Heart left ventricle (tissue), 16 donors: ENCODE results near the gene SMAD4. TPM values are rescaled to one million over a fixed set of nuclear protein-coding genes. Genes with fewer than 3 reads are reported as not detected.
A peak's percentile ranks its signal among the peaks of the same experiment; 100 is the strongest.

Experiments
- ATAC-seq, 4 donors: fragments of 200-7000 bp; cut with Tn5 transposase; one replicate each; pipeline ENCODE4 v1.9.1; 2020 to 2022; ENCODE audit warnings: moderate library complexity in 4 of 4, mild to moderate bottlenecking in 3 of 4, moderate number of reproducible peaks in 1 of 4
- DNase-seq, 5 donors: peaks; one replicate each; pipeline ENCODE4 v3.0.0-alpha.2; 2020
- H3K27ac ChIP-seq, 12 donors: fragments of 200-600 bp; sonication (generic) in 4 of 12; one replicate each; pipeline versions ENCODE4 v1.5.0 to v1.8.0; 2016 to 2022; ENCODE audit warnings: mild to moderate bottlenecking in 2 of 12
- H3K27me3 ChIP-seq, 9 donors: fragments of 200-600 bp; sonication (generic) in 2 of 9; one replicate each; pipeline versions ENCODE4 v1.5.1 to v1.8.0; 2016 to 2022; ENCODE audit warnings: mild to moderate bottlenecking in 3 of 9
- H3K36me3 ChIP-seq, 9 donors: fragments of 200-600 bp; sonication (generic) in 2 of 9; one replicate each; pipeline versions ENCODE4 v1.5.0 to v1.8.0; 2018 to 2022; ENCODE audit warnings: mild to moderate bottlenecking in 2 of 9
- H3K4me1 ChIP-seq, 12 donors: fragments of 200-600 bp; sonication (generic) in 4 of 12; one replicate each; pipeline versions ENCODE4 v1.5.0 to v1.8.0; 2016 to 2022; ENCODE audit warnings: mild to moderate bottlenecking in 3 of 12
- H3K4me3 ChIP-seq, 12 donors: fragments of 200-600 bp; sonication (generic) in 4 of 12; one replicate each; pipeline versions ENCODE4 v1.5.0 to v1.8.0; 2017 to 2022; ENCODE audit warnings: mild to moderate bottlenecking in 9 of 12, moderate library complexity in 4 of 12
- H3K9me3 ChIP-seq, 12 donors: fragments of 200-600 bp; sonication (generic) in 4 of 12; one replicate each; pipeline versions ENCODE4 v1.5.0 to v1.8.0; 2016 to 2022; ENCODE audit warnings: mild to moderate bottlenecking in 1 of 12
- CTCF ChIP-seq, 12 donors: fragments of 200-600 bp; sonication (generic) in 4 of 12; IDR thresholded peaks; one replicate each; pipeline versions ENCODE4 v1.5.0 to v1.8.0; 2018 to 2022; ENCODE audit warnings: antibody characterized with exemption in 12 of 12, mild to moderate bottlenecking in 5 of 12
- POLR2A ChIP-seq, 2 donors: fragments of 450-650 bp; IDR thresholded peaks; one replicate each; pipeline ENCODE4 v1.6.1; 2017; ENCODE audit warnings: antibody characterized with exemption in 2 of 2, mild to moderate bottlenecking in 2 of 2, moderate library complexity in 2 of 2
- WGBS, 4 donors: extraction: QIAGEN DNeasy Blood & Tissue Kit in 2 of 4; methylation state at CpG; one replicate each; pipeline versions ENCODE4 v1.1.5 to v1.1.7; 2013 to 2018; 5-methylcytosine and 5-hydroxymethylcytosine counted together
- intact Hi-C, 10 donors: fragments of 100-400 bp; cut with DNase I; formaldehyde crosslinking; loops; one replicate each; pipeline versions ENCODE4 v1.11.1 to v1.14.2; 2022
- polyA plus RNA-seq, 2 donors: library from polyadenylated mRNA; stranded (reverse); fragments of 200-250 nt; gene quantifications; one replicate each; pipeline ENCODE4 v1.2.3, GENCODE V29; 2013
- total RNA-seq, 9 donors: library from RNA; depleted of rRNA in 2 of 9; stranded (reverse); fragments of >200 nt in 2 of 9; fragmentation: NEBNext Ultra II Directional in 3 of 9; extraction: Animal tissue kit (Norgen Biotek cat#: 25700) in 3 of 9; gene quantifications; one replicate each; pipeline versions ENCODE4 v1.1.0 to v1.2.4, GENCODE V29; 2016 to 2023
- donor health status: ischemic (EF 13 %, LVEDD 7.1; RV severe dilation, severe dysfunction).
- donor health status: healthy with polysubstance abuse.
- donor health status: DM: no; HTN: yes; CAD: no.
- donor health status: DM: no; HTN: no; CAD: no.
- donor health status: ischemic (EF 25% LVEDD 6.9; RV normal size, moderate dysfunction).
- donor health status: ischemic (EF 25% LVEDD 5.7; RV mildly dilated, moderate dysfunction).
- donor health status: healthy.
- donor health status: DM: yes; HTN: yes; CAD: no.
- donor health status: ischemic (EF 35%, LVEDD 5.7; RV mildly dilated, moderate dysfunction).
- donor health status: nonischemic (EF 11% LVEDD 7.7; RV severe dilation, severe dysfunction).
- donor health status: DM: yes; HTN: yes; CAD: no.
- donor health status: PGD.
- donor health status: ischemic (EF 29% LVEDD 5.4; RV normal size, mild dysfunction).
- donor health status: nonischemic (EF 23%, LVEDD 6.1; RV moderate dilation, normal function).

Gene SMAD4
- total and polyA plus RNA-seq, 11 donors: 10.8 to 103 (median 87.8) TPM

GRCh38 chr18:50982802-50983179 is 47.2 kb upstream of the SMAD4 start:
- intact Hi-C loops: no loop called here
- 92 to 99% (median 95%) methylated on average over 3 of the region's 3 CpGs for WGBS, 4 donors
- ATAC-seq (no peak), DNase-seq (no peak)
- H3K36me3 ChIP-seq: peaks cover 0 to 64% (median 41%) of the 10 kb centered on the region in 9 donors
- TF ChIP-seq POLR2A (IDR thresholded peaks at IDR 0.05) (no peak), CTCF (IDR thresholded peaks at IDR 0.05) (peak in 5 of 12 donors; percentile 5 to 28 (median 16))
- H3K9me3 ChIP-seq: no peaks in the 10 kb centered on the region
- no peak overlapping the region for H3K4me3 ChIP-seq
- H3K4me1 ChIP-seq: peaks cover 0 to 11% (median 0%) of the 10 kb centered on the region in 12 donors
- no peak overlapping the region for H3K27ac ChIP-seq
- H3K27me3 ChIP-seq: no peaks in the 10 kb centered on the region

DNA sequence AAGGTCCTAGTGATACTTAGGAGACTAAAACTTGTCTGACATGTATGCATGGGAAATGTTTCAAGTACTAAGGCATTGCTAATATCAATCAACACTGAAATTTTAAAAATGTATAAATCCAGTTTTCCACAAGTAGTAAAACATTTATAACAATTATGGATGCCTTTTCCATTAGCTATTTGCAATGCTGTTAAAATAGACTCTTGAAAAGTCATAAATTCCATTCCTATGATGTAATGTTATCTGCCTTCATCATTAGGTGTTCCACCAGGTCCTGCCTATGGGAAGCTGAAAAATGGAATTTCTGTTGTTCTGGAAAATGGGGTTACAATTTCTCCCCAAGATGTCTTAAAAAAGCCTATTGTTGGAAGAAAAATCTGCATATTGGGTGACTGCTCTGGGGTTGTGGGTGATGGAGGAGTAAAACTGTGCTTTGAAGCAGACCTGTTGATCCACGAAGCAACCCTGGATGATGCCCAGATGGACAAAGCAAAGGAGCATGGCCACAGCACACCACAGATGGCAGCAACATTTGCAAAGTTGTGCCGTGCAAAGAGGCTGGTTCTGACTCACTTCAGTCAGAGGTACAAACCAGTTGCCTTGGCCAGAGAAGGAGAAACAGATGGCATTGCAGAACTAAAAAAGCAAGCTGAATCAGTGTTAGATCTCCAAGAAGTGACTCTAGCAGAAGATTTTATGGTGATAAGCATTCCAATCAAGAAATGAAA is 43.5 kb upstream of the SMAD4 start:
- no peaks in the 10 kb centered on the region for H3K9me3 ChIP-seq
- TF ChIP-seq CTCF (IDR thresholded peaks at IDR 0.05): no peak
- TF ChIP-seq POLR2A (IDR thresholded peaks at IDR 0.05): no peak
- DNase-seq (no peak), ATAC-seq (no peak)
- no peak overlapping the region for H3K27ac ChIP-seq
- H3K4me1 ChIP-seq: peaks cover 0 to 11% (median 0%) of the 10 kb centered on the region in 12 donors
- H3K27me3 ChIP-seq: no peaks in the 10 kb centered on the region
- H3K4me3 ChIP-seq: no peak overlapping the region
- intact Hi-C loops: no loop called here
- peaks cover 0 to 34% (median 16%) of the 10 kb centered on the region in 9 donors for H3K36me3 ChIP-seq
- WGBS, 4 donors: 88 to 92% (median 89%) methylated on average over 2 of the region's 2 CpGs

- ATAC-seq (no peak), DNase-seq (no peak)
- 18 to 45% (median 34%) methylated on average over 2 of the region's 2 CpGs for WGBS, 4 donors
- TF ChIP-seq CTCF (IDR thresholded peaks at IDR 0.05) (no peak), POLR2A (IDR thresholded peaks at IDR 0.05) (no peak)
- no peaks in the 10 kb centered on the region for H3K9me3 ChIP-seq
- peaks cover 0 to 11% (median 0%) of the 10 kb centered on the region in 12 donors for H3K4me1 ChIP-seq
- H3K27ac ChIP-seq: no peak overlapping the region
- H3K4me3 ChIP-seq: no peak overlapping the region
- intact Hi-C loops: no loop called here
- peaks cover 0 to 34% (median 16%) of the 10 kb centered on the region in 9 donors for H3K36me3 ChIP-seq
- no peaks in the 10 kb centered on the region for H3K27me3 ChIP-seq
These were observed 42.8 kb upstream of the SMAD4 start for GRCh38 chr18:50987261-50987660.

- intact Hi-C loops: no loop called here
- Histone ChIP-seq H3K9me3 (no peaks in the 10 kb centered on the region), H3K27me3 (no peaks in the 10 kb centered on the region), H3K4me3 (no peak overlapping the region), H3K4me1 (peaks cover 0 to 14% (median 0%) of the 10 kb centered on the region in 12 donors), H3K27ac (no peak overlapping the region), H3K36me3 (peaks cover 0 to 25% (median 7%) of the 10 kb centered on the region in 9 donors)
- 79 to 92% (median 83%) methylated on average over 3 of the region's 3 CpGs for WGBS, 4 donors
- DNase-seq (no peak), ATAC-seq (no peak)
- TF ChIP-seq CTCF (IDR thresholded peaks at IDR 0.05) (no peak), POLR2A (IDR thresholded peaks at IDR 0.05) (no peak)
These were observed 40.3 kb upstream of the SMAD4 start for GRCh38 chr18:50989711-50990110.
